Esophagus muscularis mucosa (tissue), 4 donors: Measurements from ENCODE around the gene PPP6R3. TPM values are rescaled to one million over a fixed set of nuclear protein-coding genes. Genes with fewer than 3 reads are reported as not detected.

ENCODE experiments used
- DNase-seq: peaks from one replicate; pipeline ENCODE4 v3.0.0-alpha.2; 2017; ENCODE audit errors: extremely low spot score
- H3K27ac ChIP-seq, 4 donors: fragments of 200-600 bp; sonication (generic); replicated peaks in 1 of 4; 1 replicate in 3 of 4; 2 replicates in 1 of 4; pipeline ENCODE4 v1.5.1; 2016 to 2019; ENCODE audit warnings: mild to moderate bottlenecking in 1 of 4
- H3K27me3 ChIP-seq, 4 donors: fragments of 200-600 bp; sonication (generic); one replicate each; pipeline versions ENCODE4 v1.5.1 to v1.6.0; 2016 to 2019
- H3K36me3 ChIP-seq, 4 donors: fragments of 200-600 bp; sonication (generic); one replicate each; pipeline ENCODE4 v1.5.1; 2016 to 2019
- H3K4me1 ChIP-seq, 4 donors: fragments of 200-600 bp; sonication (generic); one replicate each; pipeline ENCODE4 v1.5.1; 2016 to 2019
- H3K4me3 ChIP-seq, 4 donors: fragments of 200-600 bp; sonication (generic); 1 replicate in 2 of 4; 2 replicates in 2 of 4; pipeline ENCODE4 v1.5.1; 2016 to 2019; ENCODE audit warnings: mild to moderate bottlenecking in 4 of 4, moderate library complexity in 1 of 4
- H3K9me3 ChIP-seq, 4 donors: fragments of 200-600 bp; sonication (generic); 1 replicate in 3 of 4; 2 replicates in 1 of 4; pipeline ENCODE4 v1.5.1; 2016 to 2019
- EP300 ChIP-seq: sonication (generic); formaldehyde crosslinking; IDR thresholded peaks from one replicate; pipeline ENCODE4 v1.6.1; 2017; ENCODE audit warnings: antibody characterized with exemption
- POLR2A ChIP-seq: fragments of 450-650 bp; IDR thresholded peaks from one replicate; pipeline ENCODE4 v1.6.1; 2017; ENCODE audit warnings: antibody characterized with exemption, moderate library complexity, mild to moderate bottlenecking, low read depth
- POLR2AphosphoS5 ChIP-seq, 2 donors: sonication (generic); formaldehyde crosslinking; IDR thresholded peaks; one replicate each; pipeline ENCODE4 v1.6.1; 2017; ENCODE audit warnings: antibody characterized with exemption in 2 of 2
- WGBS: methylation state at CpG from one replicate; pipeline ENCODE4 v1.1.5; 2018; 5-methylcytosine and 5-hydroxymethylcytosine counted together
- intact Hi-C: fragments of 100-400 bp; cut with DNase I; formaldehyde crosslinking; loops from one replicate; pipeline ENCODE4 v1.15.1; 2023
- total RNA-seq, 4 donors: library from RNA; depleted of rRNA; stranded (reverse); fragments of >200 nt; gene quantifications; one replicate each; pipeline versions ENCODE4 v1.1.0 to v1.2.1, GENCODE V29; 2016
- TF ChIP-seq, protein P1 (sequence below), 3 experiments: fragments of 200-600 bp in 2 of 3; fragments of 450-650 bp in 1 of 3; sonication (generic) in 2 of 3; IDR thresholded peaks; one replicate each; pipeline ENCODE4 v1.5.1; 2017 to 2019; ENCODE audit warnings: antibody characterized with exemption in 3 of 3, mild to moderate bottlenecking in 2 of 3, moderate library complexity in 1 of 3

Gene PPP6R3
- total RNA-seq, 4 donors from 2014 or later, result 106 to 132 (median 116) TPM

DNA sequence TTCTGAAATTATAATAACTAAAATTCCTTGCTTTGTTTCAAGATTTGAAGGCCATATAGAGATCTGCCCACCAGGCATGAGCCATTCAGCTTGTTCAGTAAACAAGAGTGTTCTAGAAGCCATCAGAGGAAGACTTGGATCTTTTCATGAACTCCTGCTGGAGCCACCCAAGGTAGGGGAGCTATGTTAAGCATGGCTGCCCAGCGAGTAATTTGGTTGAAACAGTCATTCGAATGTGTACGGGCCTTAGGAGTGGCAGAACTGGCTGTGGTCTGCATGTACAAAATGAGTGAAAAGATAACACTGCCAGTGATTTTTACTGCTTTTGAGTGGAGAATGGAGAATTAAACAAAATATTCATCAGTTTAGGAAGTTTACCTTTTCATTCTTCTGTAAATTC is 103.7 kb downstream of the PPP6R3 start:
- intact Hi-C loops, result no loop called here
- TF ChIP-seq, protein P1, sequence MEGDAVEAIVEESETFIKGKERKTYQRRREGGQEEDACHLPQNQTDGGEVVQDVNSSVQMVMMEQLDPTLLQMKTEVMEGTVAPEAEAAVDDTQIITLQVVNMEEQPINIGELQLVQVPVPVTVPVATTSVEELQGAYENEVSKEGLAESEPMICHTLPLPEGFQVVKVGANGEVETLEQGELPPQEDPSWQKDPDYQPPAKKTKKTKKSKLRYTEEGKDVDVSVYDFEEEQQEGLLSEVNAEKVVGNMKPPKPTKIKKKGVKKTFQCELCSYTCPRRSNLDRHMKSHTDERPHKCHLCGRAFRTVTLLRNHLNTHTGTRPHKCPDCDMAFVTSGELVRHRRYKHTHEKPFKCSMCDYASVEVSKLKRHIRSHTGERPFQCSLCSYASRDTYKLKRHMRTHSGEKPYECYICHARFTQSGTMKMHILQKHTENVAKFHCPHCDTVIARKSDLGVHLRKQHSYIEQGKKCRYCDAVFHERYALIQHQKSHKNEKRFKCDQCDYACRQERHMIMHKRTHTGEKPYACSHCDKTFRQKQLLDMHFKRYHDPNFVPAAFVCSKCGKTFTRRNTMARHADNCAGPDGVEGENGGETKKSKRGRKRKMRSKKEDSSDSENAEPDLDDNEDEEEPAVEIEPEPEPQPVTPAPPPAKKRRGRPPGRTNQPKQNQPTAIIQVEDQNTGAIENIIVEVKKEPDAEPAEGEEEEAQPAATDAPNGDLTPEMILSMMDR (IDR thresholded peaks at IDR 0.05), result no peak
- TF ChIP-seq POLR2A, result no peak
- no peak for TF ChIP-seq EP300
- no peak for TF ChIP-seq POLR2AphosphoS5 (IDR thresholded peaks at IDR 0.05)
- Histone ChIP-seq H3K36me3 (peaks cover 4 to 92% (median 56%) of the 10 kb centered on the region in 4 donors), H3K27ac (no peak overlapping the region), H3K4me1 (peaks cover 0 to 5% (median 0%) of the 10 kb centered on the region in 4 donors), H3K9me3 (no peaks in the 10 kb centered on the region), H3K27me3 (no peaks in the 10 kb centered on the region), H3K4me3 (no peak overlapping the region)
- 96% methylated on average over 3 of the region's 3 CpGs for WGBS
- DNase-seq, result no peak

DNA sequence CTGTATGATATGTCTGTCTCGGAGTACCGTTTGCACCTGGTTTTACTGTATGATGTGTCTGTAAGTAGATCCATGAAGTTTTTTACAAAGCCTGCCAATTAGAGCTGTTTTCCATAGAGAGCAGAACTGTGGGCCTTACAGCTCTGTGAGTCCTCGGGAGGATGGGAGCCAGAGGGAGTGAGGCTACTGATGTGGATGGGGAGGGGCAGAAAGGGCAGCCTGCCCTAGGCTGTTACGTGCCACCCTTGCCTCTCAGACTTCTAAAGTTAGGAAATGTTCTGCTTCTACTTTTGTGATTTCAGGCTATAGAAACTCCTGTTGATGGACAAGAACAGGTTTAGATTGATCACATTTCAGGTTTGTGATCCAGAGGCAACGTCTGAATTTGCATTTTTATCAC is 105.2 kb downstream of the PPP6R3 start:
- Histone ChIP-seq H3K27ac (no peak overlapping the region), H3K4me3 (no peak overlapping the region), H3K4me1 (peaks cover 0 to 5% (median 0%) of the 10 kb centered on the region in 4 donors), H3K36me3 (peaks cover 6 to 85% (median 52%) of the 10 kb centered on the region in 4 donors), H3K9me3 (no peaks in the 10 kb centered on the region), H3K27me3 (no peaks in the 10 kb centered on the region)
- intact Hi-C loops, result no loop called here
- no peak for DNase-seq
- WGBS, result 81% methylated on average over 4 of the region's 5 CpGs
- TF ChIP-seq EP300, result no peak
- TF ChIP-seq, protein P1 (IDR thresholded peaks at IDR 0.05), result no peak
- no peak for TF ChIP-seq POLR2AphosphoS5 (IDR thresholded peaks at IDR 0.05)
- no peak for TF ChIP-seq POLR2A

DNA sequence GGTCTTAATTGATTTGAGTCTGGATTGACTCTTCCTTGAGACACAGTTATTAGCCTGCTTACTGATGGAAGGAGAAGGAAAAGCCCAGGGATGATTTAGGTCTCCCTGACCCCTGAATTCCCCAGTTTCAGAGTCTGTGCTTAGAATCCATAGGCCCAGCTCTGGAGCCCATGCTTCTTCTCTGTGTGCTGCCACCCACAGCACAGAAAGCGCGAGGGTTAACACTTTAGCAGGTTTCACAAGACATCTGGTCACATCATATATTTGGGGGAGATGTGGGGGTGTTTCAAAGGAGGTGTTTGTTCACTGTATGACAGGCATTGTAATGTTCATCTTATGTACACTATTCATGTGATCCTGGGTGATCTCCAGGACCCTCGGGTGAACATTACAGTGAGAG is 107.0 kb downstream of the PPP6R3 start:
- H3K27ac ChIP-seq, result no peak overlapping the region
- WGBS, result 92% methylated on average over 3 of the region's 3 CpGs
- peaks cover 18 to 86% (median 63%) of the 10 kb centered on the region in 4 donors for H3K36me3 ChIP-seq
- TF ChIP-seq EP300 (no peak), POLR2AphosphoS5 (IDR thresholded peaks at IDR 0.05) (no peak), POLR2A (no peak)
- TF ChIP-seq, protein P1 (IDR thresholded peaks at IDR 0.05), result no peak
- H3K4me3 ChIP-seq, result no peak overlapping the region
- H3K27me3 ChIP-seq, result no peaks in the 10 kb centered on the region
- intact Hi-C loops, result no loop called here
- H3K4me1 ChIP-seq, result peaks cover 0 to 5% (median 0%) of the 10 kb centered on the region in 4 donors
- no peaks in the 10 kb centered on the region for H3K9me3 ChIP-seq
- DNase-seq, result no peak

DNA sequence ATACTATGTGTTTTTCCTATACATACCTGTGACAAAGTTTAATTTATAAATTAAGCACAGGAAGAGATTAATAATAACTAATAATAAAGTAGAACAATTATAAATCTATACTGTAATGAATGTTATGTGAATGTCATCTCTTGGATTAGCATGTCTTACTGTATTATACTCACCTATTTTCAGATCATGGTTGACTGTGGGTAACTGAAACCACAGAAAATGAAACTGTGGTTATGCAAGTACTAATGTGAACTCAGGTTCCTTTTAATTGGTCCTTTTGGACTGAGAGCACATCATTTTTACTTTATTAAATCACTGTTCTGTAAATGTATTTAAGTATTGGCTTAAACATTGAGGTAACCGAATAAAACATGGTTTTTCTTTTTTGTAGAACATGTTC is 108.8 kb downstream of the PPP6R3 start:
- WGBS, result 78% methylated on average over 1 of the region's 1 CpG
- H3K9me3 ChIP-seq, result no peaks in the 10 kb centered on the region
- no peak for DNase-seq
- no peak overlapping the region for H3K27ac ChIP-seq
- no peaks in the 10 kb centered on the region for H3K27me3 ChIP-seq
- intact Hi-C loops, result no loop called here
- peaks cover 4 to 8% (median 5%) of the 10 kb centered on the region in 4 donors for H3K4me1 ChIP-seq
- H3K36me3 ChIP-seq, result peaks cover 22 to 90% (median 61%) of the 10 kb centered on the region in 4 donors
- H3K4me3 ChIP-seq, result no peak overlapping the region
- TF ChIP-seq, protein P1 (IDR thresholded peaks at IDR 0.05), result no peak
- TF ChIP-seq POLR2A (no peak), POLR2AphosphoS5 (IDR thresholded peaks at IDR 0.05) (no peak), EP300 (no peak)

DNA sequence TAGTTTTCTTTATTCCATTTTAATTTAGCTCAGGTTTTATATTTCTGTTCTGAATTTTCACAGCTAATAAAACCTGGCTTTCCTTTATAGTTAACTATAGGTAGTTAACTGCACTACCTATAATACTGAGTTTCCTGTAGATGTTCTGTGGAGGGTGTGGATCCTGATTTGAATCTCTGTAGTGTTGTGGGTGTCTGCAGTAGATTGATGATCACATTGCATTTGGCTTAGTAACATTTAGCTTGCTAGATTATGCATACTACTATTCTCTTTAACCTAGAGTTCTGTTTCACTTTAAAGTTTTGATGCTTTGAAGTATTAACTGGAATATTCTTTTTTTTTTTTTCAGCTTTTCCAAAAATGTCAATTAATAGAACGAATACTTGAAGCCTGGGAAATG is 110.1 kb downstream of the PPP6R3 start:
- Histone ChIP-seq H3K27me3 (no peaks in the 10 kb centered on the region), H3K4me1 (peaks cover 17 to 20% (median 19%) of the 10 kb centered on the region in 4 donors), H3K36me3 (peaks cover 22 to 84% (median 59%) of the 10 kb centered on the region in 4 donors), H3K9me3 (no peaks in the 10 kb centered on the region), H3K27ac (no peak overlapping the region), H3K4me3 (no peak overlapping the region)
- 76% methylated on average over 1 of the region's 1 CpG for WGBS
- intact Hi-C loops, result no loop called here
- TF ChIP-seq POLR2A (no peak), POLR2AphosphoS5 (IDR thresholded peaks at IDR 0.05) (no peak), EP300 (no peak)
- TF ChIP-seq, protein P1 (IDR thresholded peaks at IDR 0.05), result no peak
- no peak for DNase-seq
